Left kidney (tissue), 2 donors: Measurements from ENCODE around the gene IWS1. TPM values are rescaled to one million over a fixed set of nuclear protein-coding genes. Genes with fewer than 3 reads are reported as not detected.
"Not testable (repeated sequence)": the region's sequence is repeated elsewhere in the genome, so short reads cannot be mapped to it uniquely, and the experiment has no call there.

Experiments
- DNase-seq: peaks from one replicate; pipeline ENCODE4 v3.0.0-alpha.2; 2013
- polyA plus RNA-seq: library from polyadenylated mRNA; unstranded; fragments of 120-200 nt; gene quantifications from one replicate; pipeline ENCODE4 v1.2.1, GENCODE V29; 2013; ENCODE audit not compliant: insufficient read length

The IWS1 gene
- polyA plus RNA-seq, 1 donor = 86.2 TPM

- no peak for DNase-seq
Observed at GRCh38 chr2:127456960-127457359, 69.3 kb downstream of the IWS1 start.

GRCh38 chr2:127455566-127456493 lies 70.5 kb downstream of the IWS1 start:
- DNase-seq = no peak

GRCh38 chr2:127454595-127455565 lies 71.4 kb downstream of the IWS1 start:
- DNase-seq = no peak

GRCh38 chr2:127453392-127454171 lies 72.7 kb downstream of the IWS1 start:
- DNase-seq = no peak

- no peak for DNase-seq
Observed at GRCh38 chr2:127453013-127453391, 73.3 kb downstream of the IWS1 start.

DNA sequence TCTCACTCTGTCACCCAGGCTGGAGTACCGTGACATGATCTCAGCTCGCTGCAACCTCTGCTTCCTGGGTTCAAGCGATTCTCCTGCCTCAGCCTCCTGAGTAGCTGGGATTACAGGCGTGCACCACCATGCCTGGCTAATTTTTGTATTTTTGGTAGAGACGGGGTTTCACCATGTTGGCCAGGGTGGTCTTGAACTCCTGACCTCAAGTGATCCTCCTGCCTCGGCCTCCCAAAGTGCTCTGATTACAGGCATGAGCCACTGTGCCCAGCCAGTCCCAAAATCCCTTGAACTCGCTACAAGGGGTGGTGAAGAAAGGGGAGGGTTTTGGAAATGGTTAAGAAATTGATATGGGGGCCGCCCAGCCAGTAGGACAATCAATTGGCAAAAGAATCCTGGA lies 73.9 kb downstream of the IWS1 start:
- DNase-seq = not testable (repeated sequence)

- no peak for DNase-seq
Observed at GRCh38 chr2:127451981-127452380, 74.3 kb downstream of the IWS1 start.

DNA sequence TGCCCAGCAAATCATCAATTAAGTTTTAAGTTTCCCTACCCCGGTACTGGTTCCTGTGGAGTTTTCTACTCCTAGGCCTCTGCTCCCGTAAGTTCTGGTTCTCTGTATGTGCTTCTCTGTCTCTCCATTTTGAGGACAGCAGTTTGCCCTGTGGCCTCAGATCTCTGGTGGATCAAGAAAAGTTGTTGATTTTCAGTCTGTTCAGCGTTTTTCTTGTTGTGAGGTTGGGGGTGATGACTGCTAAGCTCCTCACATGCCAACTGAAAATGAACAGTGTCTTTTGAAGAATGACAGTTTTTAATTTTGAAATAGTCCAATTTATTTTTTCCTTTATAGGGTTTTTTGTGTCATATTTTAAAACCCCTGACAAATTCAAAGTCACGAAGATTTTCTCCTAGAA lies 76.4 kb downstream of the IWS1 start:
- DNase-seq = no peak

GRCh38 chr2:127449414-127449813 lies 76.9 kb downstream of the IWS1 start:
- no peak for DNase-seq

GRCh38 chr2:127448526-127448925 lies 77.8 kb downstream of the IWS1 start:
- DNase-seq = no peak

DNA sequence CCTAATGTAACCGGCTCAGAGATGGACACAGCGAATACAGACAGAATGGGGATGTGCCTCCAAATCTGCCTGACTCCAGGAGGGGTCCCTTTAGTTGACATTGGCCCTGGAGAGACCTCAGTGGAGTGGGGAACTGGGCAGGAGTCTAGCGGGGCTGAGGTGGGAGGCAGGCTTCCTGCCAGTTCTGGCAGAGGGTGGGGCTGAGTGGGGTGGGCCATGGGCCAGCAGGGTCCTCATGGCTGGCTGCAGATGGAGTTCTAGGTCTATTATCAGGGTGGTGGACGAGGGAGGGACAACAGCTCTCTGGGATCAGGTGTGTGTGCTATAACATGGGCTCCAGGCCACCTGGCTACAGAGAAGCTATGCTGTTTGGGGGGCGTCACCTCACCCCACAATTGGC lies 86.9 kb downstream of the IWS1 start:
- no peak for DNase-seq

GRCh38 chr2:127437781-127438726 lies 88.2 kb downstream of the IWS1 start:
- no peak for DNase-seq

DNA sequence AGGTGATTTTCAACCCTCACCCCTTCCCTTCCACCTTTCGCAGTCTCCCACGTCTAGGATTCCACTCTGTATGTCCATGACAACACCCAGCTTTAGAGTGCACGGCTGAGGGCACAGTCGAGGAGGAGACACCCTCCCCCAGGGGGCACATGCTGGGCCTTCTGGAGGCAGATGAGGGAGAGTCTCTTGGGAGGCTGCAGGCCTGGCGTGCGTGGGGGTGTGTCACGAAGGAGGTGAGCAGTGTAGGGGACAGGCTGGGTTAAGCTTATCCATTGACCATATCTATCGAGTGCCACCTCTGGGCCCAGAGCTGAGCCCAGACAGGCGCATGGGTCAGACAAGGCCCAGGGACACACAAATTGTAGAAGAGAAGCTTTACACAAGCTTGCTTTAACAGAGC lies 89.2 kb downstream of the IWS1 start:
- DNase-seq = no peak

DNA sequence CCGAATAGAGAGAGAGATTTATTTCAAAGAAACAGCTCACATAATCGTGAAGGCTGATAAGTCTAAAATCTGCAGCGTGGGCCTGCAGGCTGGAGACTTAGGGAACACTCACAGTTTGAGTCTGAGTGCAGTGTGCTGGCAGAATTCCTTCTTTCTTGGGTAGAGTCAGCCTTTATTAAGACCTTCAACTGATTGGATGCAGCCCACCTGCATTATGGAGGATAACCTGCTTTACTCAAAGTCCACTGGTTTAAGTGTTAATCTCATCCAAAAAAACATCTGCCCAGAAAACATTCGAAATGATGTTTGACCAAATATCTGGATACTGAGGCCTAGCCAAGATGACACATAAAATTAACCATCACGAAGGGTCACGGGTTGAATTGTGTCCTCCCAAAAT lies 91.8 kb downstream of the IWS1 start:
- no peak for DNase-seq

GRCh38 chr2:127431408-127432023 lies 94.8 kb downstream of the IWS1 start:
- DNase-seq = no peak

Other genes starting within 250 kb of the IWS1 start
- gene ERCC3, start 232.3 kb downstream of the IWS1 start, polyA plus RNA-seq = 86.4 TPM
- gene MAP3K2, start 138.5 kb downstream of the IWS1 start, polyA plus RNA-seq = 28.5 TPM
- gene PROC, start 108.1 kb downstream of the IWS1 start, polyA plus RNA-seq = 3.6 TPM
- gene MYO7B, start 9.2 kb upstream of the IWS1 start, polyA plus RNA-seq = 22.8 TPM
- gene GPR17, start 119.7 kb upstream of the IWS1 start, polyA plus RNA-seq = 0.85 TPM
- gene LIMS2, start 149.0 kb upstream of the IWS1 start, polyA plus RNA-seq = 15.5 TPM
- not detected for gene SFT2D3, start 175.0 kb upstream of the IWS1 start, polyA plus RNA-seq